ENCODE measurements around the gene ZBTB43. TPM values are rescaled to one million over a fixed set of nuclear protein-coding genes. Genes with fewer than 3 reads are reported as not detected.

Gene ZBTB43
- total and polyA plus RNA-seq, 2 experiments from 2014 or later, result 9.7 to 11.8 TPM

GRCh38 chr9:126819482-126819881 lies 14.6 kb downstream of the ZBTB43 start (continued):
- TF ChIP-seq ZNF462 (CRISPR knock-in tag; IDR thresholded peaks at IDR 0.05) (no peak), JUNB (IDR thresholded peaks at IDR 0.05; ENCODE audit: unreplicated experiment) (no peak), EZH2phosphoT487 (IDR thresholded peaks at IDR 0.05; ENCODE audit: unreplicated experiment) (no peak)

GRCh38 chr9:126822278-126822677 lies 17.4 kb downstream of the ZBTB43 start:
- H4K20me1 ChIP-seq (replicated peaks; ENCODE audit: insufficient read depth), result peaks cover 5% of the 10 kb centered on the region
- no peaks in the 10 kb centered on the region for H3K4me1 Mint-ChIP-seq
- H3K4me1 ChIP-seq (ENCODE audit: insufficient read depth), result no peaks in the 10 kb centered on the region
- H3K27ac Mint-ChIP-seq, result no peak overlapping the region
- no peak overlapping the region for H3K4me3 Mint-ChIP-seq
- no peaks in the 10 kb centered on the region; the same call in 1 of the 2 replicates for H3K9me2 ChIP-seq (ENCODE audit: insufficient read depth)
- no peaks in the 10 kb centered on the region; the same call in 1 of the 2 replicates for H3K36me3 ChIP-seq (ENCODE audit: insufficient read depth)
- no peak overlapping the region for H3K27ac ChIP-seq (ENCODE audit: low read depth)
- ATAC-seq (no peak), DNase-seq (ENCODE audit: low spot score) (no peak)
- no peaks in the 10 kb centered on the region for H3F3A ChIP-seq (replicated peaks; ENCODE audit: low read depth)
- no peaks in the 10 kb centered on the region for H3K27me3 ChIP-seq (ENCODE audit: insufficient read depth)
- peaks cover 54% of the 10 kb centered on the region for H3K79me2 ChIP-seq (replicated peaks; ENCODE audit: insufficient read depth)
- H3K9me3 Mint-ChIP-seq, result peaks cover 23% of the 10 kb centered on the region
- H3K36me3 Mint-ChIP-seq (ENCODE audit: low read depth), result peaks cover 42% of the 10 kb centered on the region
- no peaks in the 10 kb centered on the region for H3K27me3 Mint-ChIP-seq (ENCODE audit: insufficient read depth, low read depth, poor library complexity)
- no peak overlapping the region for H3K4me3 ChIP-seq
- no peak overlapping the region for H3K4me2 ChIP-seq
- no peak overlapping the region for H2AFZ ChIP-seq
- no peak for TF ChIP-seq NANOG (IDR thresholded peaks at IDR 0.05; ENCODE audit: borderline replicate concordance)
- TF ChIP-seq JUNB (IDR thresholded peaks at IDR 0.05; ENCODE audit: unreplicated experiment), result no peak
- no peak for TF ChIP-seq CTCF (conservative IDR thresholded peaks at IDR 0.05; ENCODE audit: low read depth in 2 of 2)
- no peak for TF ChIP-seq REST (IDR thresholded peaks at IDR 0.05; ENCODE audit: unreplicated experiment)
- no peak for TF ChIP-seq EZH2 (IDR thresholded peaks at IDR 0.05; ENCODE audit: low read depth, unreplicated experiment)
- TF ChIP-seq ZNF114 (CRISPR knock-in tag; IDR thresholded peaks at IDR 0.05), result no peak
- TF ChIP-seq CREB1 (CRISPR knock-in tag; IDR thresholded peaks at IDR 0.05; ENCODE audit: low read depth), result no peak

Data from GM23338 (cell line).